Left colon (tissue), 2 donors: ENCODE measurements around the gene ZC3H7B. TPM values are rescaled to one million over a fixed set of nuclear protein-coding genes. Genes with fewer than 3 reads are reported as not detected.
A peak's percentile ranks its signal among the peaks of the same experiment; 100 is the strongest.
"Not testable (repeated sequence)": the region's sequence is repeated elsewhere in the genome, so short reads cannot be mapped to it uniquely, and the experiment has no call there.

Source experiments
- ATAC-seq: fragments of 200-7000 bp; cut with Tn5 transposase; one replicate; pipeline ENCODE4 v1.9.1; 2020; ENCODE audit warnings: mild to moderate bottlenecking, moderate library complexity
- DNase-seq, 2 donors: peaks; one replicate each; pipeline ENCODE4 v3.0.0-alpha.2; 2020
- intact Hi-C, 2 donors: fragments of 100-400 bp; cut with DNase I in 1 of 2; cut with micrococcal nuclease in 1 of 2; formaldehyde crosslinking; loops; one replicate each; pipeline versions ENCODE4 v1.11.2 to v1.14.0; 2022; cut with DNase I, micrococcal nuclease
- microRNA-seq, 2 donors: library from miRNA; unstranded; fragments of <30 nt; microRNA quantifications; one replicate each; pipeline versions ENCODE4 v1.1.0 to v1.2.0, GENCODE V29; 2020
- total RNA-seq, 2 donors: library from RNA; stranded (reverse); fragmentation: NEBNext Ultra II Directional; extraction: Animal tissue kit (Norgen Biotek cat#: 25700); gene quantifications; one replicate each; pipeline ENCODE4 v1.2.1, GENCODE V29; 2021
- donor health status: DM: no; HTN: no; CAD: no.
- donor health status: DM: yes; HTN: yes; CAD: no.

ZC3H7B gene
- total RNA-seq, 2 donors from 2014 or later: 35.3 to 38.8 TPM

- DNase-seq: peak; percentile 74 to 85
- intact Hi-C loops: no loop called here
Observed at GRCh38 chr22:41397143-41397811, 96.0 kb downstream of the ZC3H7B start.

GRCh38 chr22:41398921-41399320 is 97.6 kb downstream of the ZC3H7B start:
- DNase-seq (no peak), ATAC-seq (no peak)
- intact Hi-C loops: no loop called here

More at GRCh38 chr22:41397143-41397811, 96.0 kb downstream of the ZC3H7B start:
- ATAC-seq: peak; percentile 89

- peak; percentile 69 for ATAC-seq
- intact Hi-C loops: loop anchor here in 1 of 2 donors (5.0 kb wide), 2 partner anchors 115 to 130 kb away; no protein-coding TSS in a partner anchor
- peak; percentile 86 to 87 for DNase-seq
Observed at GRCh38 chr22:41401781-41402648, 100.7 kb downstream of the ZC3H7B start.

GRCh38 chr22:41402851-41403250 is 101.5 kb downstream of the ZC3H7B start:
- ATAC-seq, DNase-seq: not testable (repeated sequence)
- intact Hi-C loops: loop anchor here in 1 of 2 donors (5.0 kb wide), 2 partner anchors 114 to 129 kb away; no protein-coding TSS in a partner anchor

GRCh38 chr22:41403532-41404318 is 102.4 kb downstream of the ZC3H7B start:
- DNase-seq (peak; percentile 82 to 92), ATAC-seq (peak; percentile 83)
- intact Hi-C loops: loop anchor here in 1 of 2 donors (5.0 kb wide), 2 partner anchors 114 to 129 kb away; no protein-coding TSS in a partner anchor

GRCh38 chr22:41405588-41405987 is 104.3 kb downstream of the ZC3H7B start:
- intact Hi-C loops: no loop called here
- no peak for DNase-seq
- ATAC-seq: no peak

- intact Hi-C loops: no loop called here
- no peak for DNase-seq
- ATAC-seq: no peak
Observed at GRCh38 chr22:41406410-41406809, 105.1 kb downstream of the ZC3H7B start.

GRCh38 chr22:41407433-41407832 is 106.1 kb downstream of the ZC3H7B start:
- no peak for ATAC-seq
- DNase-seq: no peak
- intact Hi-C loops: no loop called here

- ATAC-seq: no peak
- intact Hi-C loops: no loop called here
Observed at GRCh38 chr22:41408665-41409064, 107.3 kb downstream of the ZC3H7B start.

More at GRCh38 chr22:41408665-41409064, 107.3 kb downstream of the ZC3H7B start:
- no peak for DNase-seq

Small RNAs within 50 kb of the gene (microRNA-seq; reads per million reads assigned to microRNA genes)
- gene MIR6889: 0 reads per million in 2 donors

Other genes with a start within 250 kb of the ZC3H7B start
- 10 to 100 TPM; 63.0 to 67.6 TPM for gene EP300, start 208.9 kb upstream of the ZC3H7B start, total RNA-seq
- gene L3MBTL2, start 96.2 kb upstream of the ZC3H7B start, total RNA-seq: 10 to 100 TPM; 16.1 to 18.9 TPM
- gene CHADL, start 60.6 kb upstream of the ZC3H7B start, total RNA-seq: 1 to 10 TPM in 1 of 2 donors, under 1 TPM in 1; 0.61 to 2.6 TPM
- 10 to 100 TPM; 28.4 to 35.1 TPM for gene RANGAP1, start 15.3 kb upstream of the ZC3H7B start, total RNA-seq
- gene TEF, start 80.4 kb downstream of the ZC3H7B start, total RNA-seq: 10 to 100 TPM; 19.6 to 30.9 TPM
- gene TOB2, start 145.3 kb downstream of the ZC3H7B start, total RNA-seq: 10 to 100 TPM; 57.5 to 66.7 TPM
- 10 to 100 TPM; 32.1 to 35.3 TPM for gene PHF5A, start 167.2 kb downstream of the ZC3H7B start, total RNA-seq
- 100 to 1,000 TPM; 271 to 289 TPM for gene ACO2, start 167.6 kb downstream of the ZC3H7B start, total RNA-seq
- 10 to 100 TPM; 10.9 to 15.9 TPM for gene POLR3H, start 242.9 kb downstream of the ZC3H7B start, total RNA-seq